ENCODE results near the gene ZNF396.

DNA sequence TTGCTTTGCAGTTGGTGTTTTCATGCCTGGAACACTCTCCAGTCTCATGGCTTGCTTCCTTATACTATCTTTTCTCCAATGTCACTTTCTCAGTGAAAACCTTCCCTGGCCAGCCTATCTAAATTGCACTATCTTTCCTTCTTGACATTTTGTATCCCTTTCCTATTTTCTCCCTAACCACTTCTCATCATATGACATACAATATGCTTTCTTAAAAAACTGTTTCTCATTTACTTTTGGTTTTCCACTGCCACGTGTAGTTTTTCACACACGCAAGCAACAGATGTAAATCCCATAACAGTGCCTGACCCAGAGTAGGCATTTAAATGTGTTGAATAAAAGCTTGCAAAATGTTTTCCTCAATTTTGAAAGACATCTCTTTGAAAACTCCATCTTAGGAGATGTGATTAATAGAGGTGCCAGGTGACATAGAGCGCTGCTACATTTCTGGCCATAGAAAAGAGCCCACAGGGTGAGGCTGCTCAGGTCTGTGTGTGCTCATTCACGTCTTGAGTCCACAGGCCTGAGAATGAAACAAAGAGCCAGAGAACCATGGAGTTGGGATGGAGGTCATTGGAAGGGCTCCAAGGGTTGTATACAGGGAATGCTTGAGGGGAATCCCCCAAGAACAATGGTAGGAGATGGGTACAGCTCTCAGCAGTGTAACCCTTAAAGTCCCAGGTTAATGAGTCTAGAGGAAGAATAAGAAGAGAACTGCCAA lies 45.6 kb downstream of the ZNF396 start:
- TF ChIP-seq, protein P1, sequence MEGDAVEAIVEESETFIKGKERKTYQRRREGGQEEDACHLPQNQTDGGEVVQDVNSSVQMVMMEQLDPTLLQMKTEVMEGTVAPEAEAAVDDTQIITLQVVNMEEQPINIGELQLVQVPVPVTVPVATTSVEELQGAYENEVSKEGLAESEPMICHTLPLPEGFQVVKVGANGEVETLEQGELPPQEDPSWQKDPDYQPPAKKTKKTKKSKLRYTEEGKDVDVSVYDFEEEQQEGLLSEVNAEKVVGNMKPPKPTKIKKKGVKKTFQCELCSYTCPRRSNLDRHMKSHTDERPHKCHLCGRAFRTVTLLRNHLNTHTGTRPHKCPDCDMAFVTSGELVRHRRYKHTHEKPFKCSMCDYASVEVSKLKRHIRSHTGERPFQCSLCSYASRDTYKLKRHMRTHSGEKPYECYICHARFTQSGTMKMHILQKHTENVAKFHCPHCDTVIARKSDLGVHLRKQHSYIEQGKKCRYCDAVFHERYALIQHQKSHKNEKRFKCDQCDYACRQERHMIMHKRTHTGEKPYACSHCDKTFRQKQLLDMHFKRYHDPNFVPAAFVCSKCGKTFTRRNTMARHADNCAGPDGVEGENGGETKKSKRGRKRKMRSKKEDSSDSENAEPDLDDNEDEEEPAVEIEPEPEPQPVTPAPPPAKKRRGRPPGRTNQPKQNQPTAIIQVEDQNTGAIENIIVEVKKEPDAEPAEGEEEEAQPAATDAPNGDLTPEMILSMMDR (conservative IDR thresholded peaks at IDR 0.05): no peak
- TF ChIP-seq ZFX (IDR thresholded peaks at IDR 0.05): no peak
